Hepatocyte (in vitro differentiated cells): Measurements from ENCODE around the gene PDE8B.

Source experiments
- EZH2 ChIP-seq: fragments of 200-600 bp; sonication (generic); IDR thresholded peaks from 2 replicates; pipeline ENCODE4 v1.6.1; 2016; ENCODE audit warnings: antibody characterized with exemption, mild to moderate bottlenecking, borderline replicate concordance
- TF ChIP-seq, protein P1 (sequence below): fragments of 200-600 bp; sonication (generic); IDR thresholded peaks from 2 replicates; pipeline ENCODE4 v1.5.1; 2016; ENCODE audit warnings: antibody characterized with exemption, mild to moderate bottlenecking; ENCODE audit not compliant: poor library complexity

DNA sequence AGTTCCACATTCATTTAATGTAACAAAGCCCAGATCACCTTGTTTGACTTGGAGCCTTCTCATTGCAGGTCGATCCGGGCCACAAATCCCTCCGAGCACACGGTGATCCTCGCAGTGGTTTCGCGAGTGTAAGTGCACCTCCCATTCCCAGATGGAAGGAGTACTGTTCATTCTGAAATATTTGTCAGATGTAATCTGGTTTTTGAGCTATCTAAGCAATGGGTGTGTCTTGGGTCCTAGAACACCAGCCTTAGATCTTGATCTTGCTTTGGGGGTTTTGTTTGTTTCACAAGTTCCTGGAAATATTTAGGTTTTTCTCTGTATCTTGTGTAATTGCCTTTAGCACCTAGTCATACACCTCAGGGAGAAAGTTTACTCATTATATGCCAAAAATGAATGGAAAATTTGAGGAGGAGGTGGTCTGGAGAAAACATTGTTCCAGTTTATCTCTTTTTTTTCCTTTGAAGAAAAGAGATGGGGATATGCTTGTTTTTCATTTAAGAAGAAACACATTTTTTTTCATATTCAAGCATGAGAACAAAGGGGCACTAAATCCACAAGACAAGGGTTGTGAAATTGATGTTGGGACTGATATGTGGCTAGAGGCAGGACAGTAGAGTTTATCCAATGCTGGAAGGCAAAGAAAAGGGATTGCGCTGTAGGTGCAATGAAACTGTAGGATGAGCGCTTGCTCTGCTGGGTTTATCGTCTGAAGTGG lies 118.6 kb downstream of the PDE8B start:
- TF ChIP-seq, protein P1, sequence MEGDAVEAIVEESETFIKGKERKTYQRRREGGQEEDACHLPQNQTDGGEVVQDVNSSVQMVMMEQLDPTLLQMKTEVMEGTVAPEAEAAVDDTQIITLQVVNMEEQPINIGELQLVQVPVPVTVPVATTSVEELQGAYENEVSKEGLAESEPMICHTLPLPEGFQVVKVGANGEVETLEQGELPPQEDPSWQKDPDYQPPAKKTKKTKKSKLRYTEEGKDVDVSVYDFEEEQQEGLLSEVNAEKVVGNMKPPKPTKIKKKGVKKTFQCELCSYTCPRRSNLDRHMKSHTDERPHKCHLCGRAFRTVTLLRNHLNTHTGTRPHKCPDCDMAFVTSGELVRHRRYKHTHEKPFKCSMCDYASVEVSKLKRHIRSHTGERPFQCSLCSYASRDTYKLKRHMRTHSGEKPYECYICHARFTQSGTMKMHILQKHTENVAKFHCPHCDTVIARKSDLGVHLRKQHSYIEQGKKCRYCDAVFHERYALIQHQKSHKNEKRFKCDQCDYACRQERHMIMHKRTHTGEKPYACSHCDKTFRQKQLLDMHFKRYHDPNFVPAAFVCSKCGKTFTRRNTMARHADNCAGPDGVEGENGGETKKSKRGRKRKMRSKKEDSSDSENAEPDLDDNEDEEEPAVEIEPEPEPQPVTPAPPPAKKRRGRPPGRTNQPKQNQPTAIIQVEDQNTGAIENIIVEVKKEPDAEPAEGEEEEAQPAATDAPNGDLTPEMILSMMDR, result no peak
- no peak for TF ChIP-seq EZH2
